NT2/D1 (cell line): ENCODE data around the gene BMPR1B.

Experiments used
- SUZ12 ChIP-seq: IDR thresholded peaks from 2 replicates; pipeline ENCODE4 v1.6.1; 2011; ENCODE audit not compliant: insufficient read length, insufficient read depth; ENCODE audit errors: extremely low read depth
- YY1 ChIP-seq: IDR thresholded peaks from 2 replicates; pipeline ENCODE4 v1.6.1; 2011; ENCODE audit not compliant: insufficient read length, insufficient read depth
- ZNF274 ChIP-seq: IDR thresholded peaks from 2 replicates; pipeline ENCODE4 v1.6.1; 2011; ENCODE audit warnings: mild to moderate bottlenecking, low read depth, low read length

DNA sequence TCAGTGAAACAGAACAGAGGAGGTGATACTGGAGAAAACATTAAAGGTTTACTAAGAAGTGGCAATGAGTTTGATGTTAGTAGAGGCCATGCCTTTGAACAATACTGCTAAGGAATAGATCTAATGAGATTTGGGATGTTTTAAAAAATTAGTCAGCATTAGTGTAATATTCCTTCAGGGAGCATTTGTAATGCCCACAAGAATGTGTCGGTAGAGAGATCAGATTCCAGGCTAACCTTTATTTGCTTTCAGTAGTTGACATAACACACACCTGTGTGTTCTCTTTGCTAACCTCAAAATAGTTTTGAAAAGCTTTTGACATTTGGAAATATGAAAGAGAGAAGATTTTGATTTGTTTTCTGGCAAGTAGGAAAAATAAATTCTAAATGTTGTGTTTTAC lies 328.8 kb downstream of the BMPR1B start:
- TF ChIP-seq ZNF274 = no peak
- no peak for TF ChIP-seq SUZ12
- no peak for TF ChIP-seq YY1
